ENCODE data around the gene CHST4.

- TF ChIP-seq POLR2AphosphoS5 (IDR thresholded peaks at IDR 0.05; ENCODE audit: low read depth, low read length) = no peak
- TF ChIP-seq SIN3A (IDR thresholded peaks at IDR 0.05; ENCODE audit: borderline replicate concordance, insufficient read depth, low read length) = no peak
- no peak for TF ChIP-seq REST (IDR thresholded peaks at IDR 0.05; ENCODE audit: insufficient read depth in 1 of 2, low read depth in 2 of 2, low read length in 2 of 2)
- no peak for TF ChIP-seq TAF1 (IDR thresholded peaks at IDR 0.05; ENCODE audit: borderline replicate concordance, insufficient read depth, low read length)
- no peak for TF ChIP-seq FOXP2 (optimal IDR thresholded peaks at IDR 0.05; ENCODE audit: borderline replicate concordance, extremely low read depth, extremely low read length, insufficient read depth)
These were observed 48.5 kb downstream of the CHST4 start for GRCh38 chr16:71574702-71575101.

All from PFSK-1 (cell line).